Right lobe of liver (tissue), 6 donors: Measurements from ENCODE around the gene SRCAP. TPM values are rescaled to one million over a fixed set of nuclear protein-coding genes. Genes with fewer than 3 reads are reported as not detected.

Experiments used
- ATAC-seq, 4 donors: fragments of 200-7000 bp; cut with Tn5 transposase; one replicate each; pipeline ENCODE4 v1.9.1; 2020; ENCODE audit warnings: mild to moderate bottlenecking in 4 of 4, moderate library complexity in 4 of 4
- DNase-seq, 3 donors: peaks; one replicate each; pipeline ENCODE4 v3.0.0-alpha.2; 2020
- H3K27ac ChIP-seq, 3 donors: fragments of 200-600 bp; one replicate each; pipeline ENCODE4 v1.8.0; 2022
- H3K27me3 ChIP-seq, 2 donors: fragments of 200-600 bp; one replicate each; pipeline ENCODE4 v1.8.0; 2022
- H3K36me3 ChIP-seq, 4 donors: fragments of 200-600 bp; sonication (generic) in 1 of 4; one replicate each; pipeline versions ENCODE4 v1.5.1 to v1.8.0; 2017 to 2022; ENCODE audit warnings: control low read depth in 1 of 4
- H3K4me1 ChIP-seq, 4 donors: fragments of 200-600 bp; sonication (generic) in 1 of 4; one replicate each; pipeline versions ENCODE4 v1.5.1 to v1.8.0; 2017 to 2022; ENCODE audit warnings: control low read depth in 1 of 4
- H3K4me3 ChIP-seq, 3 donors: fragments of 200-600 bp; one replicate each; pipeline ENCODE4 v1.8.0; 2022
- H3K9me3 ChIP-seq, 4 donors: fragments of 200-600 bp; sonication (generic) in 1 of 4; one replicate each; pipeline versions ENCODE4 v1.5.1 to v1.8.0; 2017 to 2022; ENCODE audit warnings: control low read depth in 1 of 4
- POLR2A ChIP-seq: fragments of 450-650 bp; IDR thresholded peaks from one replicate; pipeline ENCODE4 v1.6.1; 2017; ENCODE audit warnings: antibody characterized with exemption, mild to moderate bottlenecking
- WGBS: methylation state at CpG from one replicate; pipeline ENCODE4 v1.1.6; 2018; ENCODE audit warnings: low coverage, low lambda C conversion rate; ENCODE audit not compliant: insufficient coverage; ENCODE audit errors: missing lambda C conversion rate; 5-methylcytosine and 5-hydroxymethylcytosine counted together
- intact Hi-C, 2 donors: fragments of 100-400 bp; cut with DNase I; formaldehyde crosslinking; loops; one replicate each; pipeline versions ENCODE4 v1.11.2 to v1.14.1; 2022
- total RNA-seq, 6 experiments: library from RNA; depleted of rRNA in 2 of 6; stranded (reverse); fragments of >200 nt in 2 of 6; fragmentation: NEBNext Ultra II Directional in 3 of 6; extraction: Animal tissue kit (Norgen Biotek cat#: 25700) in 3 of 6; gene quantifications; one replicate each; pipeline versions ENCODE4 v1.1.0 to v1.2.4, GENCODE V29; 2016 to 2023
- TF ChIP-seq, protein P1 (sequence below), 4 donors: fragments of 200-600 bp in 3 of 4; fragments of 450-650 bp in 1 of 4; IDR thresholded peaks; one replicate each; pipeline versions ENCODE4 v1.5.1 to v1.8.0; 2016 to 2022; ENCODE audit warnings: antibody characterized with exemption in 4 of 4, mild to moderate bottlenecking in 2 of 4
- donor health status: DM: no; HTN: yes; CAD: no.
- donor health status: DM: no; HTN: no; CAD: no.
- donor health status: DM: no; HTN: no; CAD: no.
- donor health status: DM: no; HTN: yes; CAD: no.
- donor health status: DM: no; HTN: yes; CAD: no.

Gene SRCAP
- total RNA-seq, 6 experiments from 2014 or later, result 12.1 to 31.3 (median 22.6) TPM

DNA sequence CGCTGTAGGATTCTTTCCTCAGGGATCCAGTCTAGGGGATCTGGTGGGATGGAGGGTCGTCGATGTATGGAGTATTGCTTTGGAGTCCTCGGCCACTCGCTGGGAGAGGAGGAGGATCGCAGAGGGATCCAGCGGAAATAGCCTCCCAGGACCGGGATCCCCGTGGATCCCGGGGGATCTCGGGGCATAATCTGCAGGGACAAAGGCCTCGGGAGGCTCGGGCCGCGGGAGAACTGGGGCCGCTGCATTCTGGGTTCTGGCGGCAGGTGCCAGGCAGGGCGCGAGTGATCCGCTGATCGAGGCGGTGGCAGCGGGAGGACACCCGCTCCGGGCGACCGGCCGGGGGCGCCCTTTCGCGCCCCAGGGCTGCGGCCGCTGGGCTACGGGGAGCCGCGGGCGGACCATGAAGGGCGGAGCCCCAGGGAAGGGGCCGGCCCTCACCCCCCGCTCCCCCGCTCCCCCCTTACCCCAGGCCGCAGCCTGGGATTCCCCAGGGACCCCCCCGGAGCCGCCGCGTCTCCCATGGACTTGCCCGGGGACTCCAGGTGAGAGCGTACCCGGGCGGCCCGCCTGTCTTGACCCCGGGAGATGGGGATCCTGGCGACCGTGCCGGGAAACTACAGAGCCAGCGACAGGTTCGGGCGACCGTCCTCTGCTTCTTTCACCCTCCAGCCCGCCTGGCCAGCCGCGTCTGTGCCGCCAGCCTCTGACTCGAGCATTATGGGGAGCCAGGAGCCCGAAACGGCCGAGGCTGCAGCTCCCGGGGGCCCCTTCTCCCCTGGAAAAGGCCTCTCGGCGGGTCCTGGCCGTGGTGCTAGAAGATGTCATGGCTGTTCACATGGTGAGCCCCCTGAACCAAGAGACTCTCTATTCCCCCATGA, 47.6 kb upstream of the SRCAP start:
- Histone ChIP-seq H3K36me3 (peaks cover 0 to 40% (median 19%) of the 10 kb centered on the region in 4 donors), H3K9me3 (no peaks in the 10 kb centered on the region), H3K4me3 (peak overlapping the region; percentile 77 to 93 (median 80)), H3K27ac (peak overlapping the region; percentile 85 to 93 (median 89)), H3K27me3 (no peaks in the 10 kb centered on the region), H3K4me1 (no peaks in the 10 kb centered on the region)
- intact Hi-C loops, result no loop called here
- DNase-seq (peak; percentile 76 to 80 (median 79)), ATAC-seq (peak; percentile 69 to 78 (median 72))
- TF ChIP-seq, protein P1, sequence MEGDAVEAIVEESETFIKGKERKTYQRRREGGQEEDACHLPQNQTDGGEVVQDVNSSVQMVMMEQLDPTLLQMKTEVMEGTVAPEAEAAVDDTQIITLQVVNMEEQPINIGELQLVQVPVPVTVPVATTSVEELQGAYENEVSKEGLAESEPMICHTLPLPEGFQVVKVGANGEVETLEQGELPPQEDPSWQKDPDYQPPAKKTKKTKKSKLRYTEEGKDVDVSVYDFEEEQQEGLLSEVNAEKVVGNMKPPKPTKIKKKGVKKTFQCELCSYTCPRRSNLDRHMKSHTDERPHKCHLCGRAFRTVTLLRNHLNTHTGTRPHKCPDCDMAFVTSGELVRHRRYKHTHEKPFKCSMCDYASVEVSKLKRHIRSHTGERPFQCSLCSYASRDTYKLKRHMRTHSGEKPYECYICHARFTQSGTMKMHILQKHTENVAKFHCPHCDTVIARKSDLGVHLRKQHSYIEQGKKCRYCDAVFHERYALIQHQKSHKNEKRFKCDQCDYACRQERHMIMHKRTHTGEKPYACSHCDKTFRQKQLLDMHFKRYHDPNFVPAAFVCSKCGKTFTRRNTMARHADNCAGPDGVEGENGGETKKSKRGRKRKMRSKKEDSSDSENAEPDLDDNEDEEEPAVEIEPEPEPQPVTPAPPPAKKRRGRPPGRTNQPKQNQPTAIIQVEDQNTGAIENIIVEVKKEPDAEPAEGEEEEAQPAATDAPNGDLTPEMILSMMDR (IDR thresholded peaks at IDR 0.05), result peak; percentile 59 to 87 (median 74)
- TF ChIP-seq POLR2A, result peak; percentile 32
- 3% methylated on average over 14 of the region's 71 CpGs for WGBS

DNA sequence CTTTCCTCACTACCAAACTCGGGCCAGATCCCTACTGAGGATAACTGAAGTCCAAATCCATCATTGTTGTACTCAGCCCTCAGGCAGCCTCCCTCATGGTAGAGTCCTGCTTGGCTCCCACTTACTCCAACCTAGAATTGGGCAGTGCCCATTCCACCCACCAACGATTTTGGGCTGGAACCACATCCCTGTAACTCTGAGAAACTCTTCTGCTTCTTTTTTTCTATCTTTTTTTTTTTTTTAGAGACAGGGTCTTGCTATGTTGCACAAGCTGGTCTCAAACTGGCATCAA, 47.0 kb upstream of the SRCAP start:
- peaks cover 0 to 43% (median 19%) of the 10 kb centered on the region in 4 donors for H3K36me3 ChIP-seq
- 32% methylated on average over 2 of the region's 2 CpGs for WGBS
- no peaks in the 10 kb centered on the region for H3K27me3 ChIP-seq
- H3K9me3 ChIP-seq, result no peaks in the 10 kb centered on the region
- peak overlapping the region; percentile 85 to 93 (median 89) for H3K27ac ChIP-seq
- TF ChIP-seq, protein P1 (IDR thresholded peaks at IDR 0.05), result no peak
- TF ChIP-seq POLR2A, result no peak
- DNase-seq (no peak), ATAC-seq (no peak)
- H3K4me3 ChIP-seq, result peak overlapping the region; percentile 77 to 93 (median 80)
- H3K4me1 ChIP-seq, result peaks cover 0 to 6% (median 3%) of the 10 kb centered on the region in 4 donors
- intact Hi-C loops, result no loop called here

DNA sequence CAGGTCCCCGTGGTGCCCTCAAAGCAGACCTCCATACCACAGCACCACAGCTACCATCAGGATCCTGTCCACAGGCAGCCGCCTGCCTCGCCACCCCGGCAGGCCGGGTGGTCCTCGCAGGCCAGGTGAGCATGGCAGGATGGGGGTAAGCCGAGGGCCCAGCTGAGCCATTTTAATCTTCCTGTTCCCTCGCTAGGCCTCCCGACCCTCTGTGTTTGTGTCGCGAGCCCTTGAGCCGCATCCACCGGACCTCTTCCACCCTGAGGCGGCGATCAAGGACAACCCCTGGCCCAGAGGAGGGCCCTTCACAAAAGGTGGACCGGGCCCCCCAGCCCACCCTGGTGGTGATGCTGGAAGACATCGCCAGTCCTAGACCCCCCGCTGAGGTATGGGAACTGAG, 46.3 kb upstream of the SRCAP start:
- Histone ChIP-seq H3K27me3 (no peaks in the 10 kb centered on the region), H3K27ac (no peak overlapping the region), H3K36me3 (peaks cover 0 to 43% (median 19%) of the 10 kb centered on the region in 4 donors), H3K4me1 (peaks cover 0 to 13% (median 6%) of the 10 kb centered on the region in 4 donors), H3K4me3 (no peak overlapping the region), H3K9me3 (no peaks in the 10 kb centered on the region)
- no peak for TF ChIP-seq POLR2A
- TF ChIP-seq, protein P1 (IDR thresholded peaks at IDR 0.05), result no peak
- ATAC-seq (no peak), DNase-seq (no peak)
- intact Hi-C loops, result no loop called here
- WGBS, result 100% methylated on average over 1 of the region's 18 CpGs

DNA sequence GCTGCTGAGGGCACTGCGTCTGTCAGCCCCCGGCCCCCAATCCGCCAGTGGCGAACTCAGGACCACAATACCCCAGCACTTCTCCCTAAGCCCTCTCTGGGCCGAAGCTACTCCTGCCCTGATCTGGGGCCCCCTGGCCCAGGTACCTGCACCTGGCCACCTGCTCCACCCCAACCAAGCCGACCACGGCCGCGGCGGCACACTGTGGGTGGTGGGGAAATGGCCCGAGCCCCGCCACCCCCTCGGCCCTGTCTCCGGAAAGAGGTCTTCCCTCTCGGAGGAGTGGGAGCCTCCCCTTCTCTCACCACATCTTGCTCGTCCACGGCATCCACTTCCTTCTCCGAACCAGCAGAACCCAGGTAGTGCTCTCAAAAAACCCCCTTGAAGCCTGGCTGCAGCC, 44.1 kb upstream of the SRCAP start:
- no peak for DNase-seq
- Histone ChIP-seq H3K4me3 (no peak overlapping the region), H3K4me1 (peaks cover 0 to 13% (median 6%) of the 10 kb centered on the region in 4 donors), H3K9me3 (no peaks in the 10 kb centered on the region), H3K36me3 (peaks cover 0 to 43% (median 19%) of the 10 kb centered on the region in 4 donors), H3K27me3 (no peaks in the 10 kb centered on the region), H3K27ac (no peak overlapping the region)
- ATAC-seq, result no peak
- WGBS, result 87% methylated on average over 3 of the region's 18 CpGs
- no peak for TF ChIP-seq POLR2A
- TF ChIP-seq, protein P1 (IDR thresholded peaks at IDR 0.05), result no peak
- intact Hi-C loops, result no loop called here
